Endothelial cell of umbilical vein (primary cell): ENCODE measurements around the gene MMP25. TPM values are rescaled to one million over a fixed set of nuclear protein-coding genes. Genes with fewer than 3 reads are reported as not detected.

ENCODE experiments used
- BruUV-seq: library from RNA; stranded (reverse); fragments of 400-500 nt; replicated peaks from 2 replicates; lab custom pipeline; 2021; lab: Mats Ljungman, UMichigan
- CTCF ChIA-PET: fragments of 300-600, 350-600 bp; sonication (Branson Sonifier 250); formaldehyde crosslinking; loops from one replicate; lab custom pipeline; 2021; ENCODE audit warnings: antibody characterized with exemption, inconsistent platforms; lab: Charles Lee
- POLR2A ChIA-PET: fragments of 300-600, 350-600 bp; sonication (Branson Sonifier 250); formaldehyde crosslinking; loops from one replicate; lab custom pipeline; 2021; ENCODE audit warnings: antibody characterized with exemption, inconsistent platforms; lab: Charles Lee
- DNase-seq: peaks from one replicate; pipeline ENCODE4 v3.0.0-alpha.2; 2011; ENCODE audit warnings: low read depth, low spot score
- FAIRE-seq: peaks from 2 replicates; lab custom pipeline; 2011; peaks lifted over from hg19 to GRCh38; lab: Jason Lieb, UNC
- H2AFZ ChIP-seq: 2 replicates; pipeline ENCODE4 v1.6.0; 2012; ENCODE audit warnings: low read depth, low read length, control low read depth, inconsistent platforms
- H3K27ac ChIP-seq: 2 replicates; pipeline ENCODE4 v1.5.1; 2011; ENCODE audit warnings: low read depth, mild to moderate bottlenecking, control low read depth, low read length, moderate library complexity; ENCODE audit not compliant: insufficient read depth
- H3K27me3 ChIP-seq, 2 experiments: 2 replicates each; pipeline versions ENCODE4 v1.6.0 to v1.6.1; 2011; ENCODE audit warnings: low read length in 2 of 2, mixed read lengths in 1 of 2; ENCODE audit not compliant: control insufficient read depth in 2 of 2, insufficient read depth in 2 of 2
- H3K36me3 ChIP-seq, 2 experiments: 2 replicates in 1 of 2; 3 replicates in 1 of 2; pipeline ENCODE4 v1.5.1; 2011; ENCODE audit warnings: low read length in 2 of 2, mild to moderate bottlenecking in 1 of 2, moderate library complexity in 1 of 2; ENCODE audit not compliant: control insufficient read depth in 2 of 2, insufficient read depth in 2 of 2; ENCODE audit errors: extremely low read depth in 1 of 2
- H3K4me1 ChIP-seq: 3 replicates; pipeline ENCODE4 v1.5.1; 2011; ENCODE audit warnings: mild to moderate bottlenecking, low read length; ENCODE audit not compliant: control insufficient read depth, insufficient read depth; ENCODE audit errors: extremely low read depth
- H3K4me2 ChIP-seq: 2 replicates; pipeline ENCODE4 v1.6.1; 2011; ENCODE audit warnings: low read length, control low read depth, mixed read lengths; ENCODE audit not compliant: insufficient read depth
- H3K4me3 ChIP-seq, 3 experiments: fragments of 200-600 bp in 1 of 3; sonication (generic), shearing (Covaris generic) in 1 of 3; replicated peaks in 1 of 3; 2 replicates each; pipeline ENCODE4 v1.5.1; 2011 to 2016; ENCODE audit warnings: control low read depth in 3 of 3, low read length in 3 of 3, mild to moderate bottlenecking in 2 of 3, inconsistent platforms in 1 of 3, low read depth in 1 of 3, moderate library complexity in 1 of 3; ENCODE audit not compliant: insufficient read depth in 1 of 3
- H3K79me2 ChIP-seq: 2 replicates; pipeline ENCODE4 v1.6.0; 2012; ENCODE audit warnings: low read length, inconsistent platforms; ENCODE audit not compliant: control insufficient read depth, insufficient read depth
- H3K9ac ChIP-seq: replicated peaks from 2 replicates; pipeline ENCODE3; 2011; ENCODE audit warnings: low read length, control low read depth; ENCODE audit not compliant: insufficient read depth; ENCODE audit errors: extremely low read depth
- H3K9me1 ChIP-seq: replicated peaks from 3 replicates; pipeline ENCODE4 v1.6.0; 2011; ENCODE audit warnings: mild to moderate bottlenecking, low read length; ENCODE audit not compliant: control insufficient read depth, insufficient read depth; ENCODE audit errors: extremely low read depth
- H3K9me3 ChIP-seq: replicated peaks from 2 replicates; pipeline ENCODE4 v1.5.1; 2012; ENCODE audit warnings: low read length, inconsistent platforms; ENCODE audit not compliant: control insufficient read depth, insufficient read depth
- H4K20me1 ChIP-seq: replicated peaks from 2 replicates; pipeline ENCODE3; 2011; ENCODE audit warnings: mild to moderate bottlenecking, low read length; ENCODE audit not compliant: control insufficient read depth, insufficient read depth; ENCODE audit errors: extremely low read depth
- FOS ChIP-seq: IDR thresholded peaks from 2 replicates; pipeline ENCODE4 v1.6.1; 2011; ENCODE audit warnings: mild to moderate bottlenecking, low read length, moderate library complexity, borderline replicate concordance; ENCODE audit not compliant: insufficient read depth
- GATA2 ChIP-seq: IDR thresholded peaks from 2 replicates; pipeline ENCODE4 v1.7.0; 2011; ENCODE audit warnings: low read depth, mild to moderate bottlenecking, moderate library complexity, mixed read lengths, low read length; ENCODE audit not compliant: insufficient read length, insufficient read depth
- JUN ChIP-seq: IDR thresholded peaks from 2 replicates; pipeline ENCODE4 v1.6.1; 2011; ENCODE audit warnings: borderline replicate concordance, low read depth; ENCODE audit not compliant: insufficient read length, insufficient read depth
- MYC ChIP-seq: IDR thresholded peaks from one replicate; pipeline ENCODE4 v1.6.1; 2011; ENCODE audit warnings: mild to moderate bottlenecking, low read depth, low read length
- dilution Hi-C: fragments of 300-500 bp; cut with MboI; formaldehyde crosslinking; loops from one replicate; pipeline ENCODE4 v1.15.0; 2019; ENCODE audit warnings: low sequenced_read_pairs; ENCODE audit not compliant: extremely low pct_ligation_motif_present
- intact Hi-C: fragments of 100-400 bp; cut with micrococcal nuclease; formaldehyde crosslinking; loops from one replicate; pipeline ENCODE4 v1.10.0; 2022
- polyA plus RNA-seq, 4 experiments: library from polyadenylated mRNA; depleted of rRNA in 3 of 4; stranded (reverse) in 3 of 4; unstranded in 1 of 4; fragments of >200 nt; gene quantifications; 2 replicates each; pipeline versions ENCODE4 v1.2.1 to v1.2.3, GENCODE V29; 2011 to 2012; ENCODE audit warnings: missing spikeins in 1 of 4
- total RNA-seq: library from RNA; stranded (reverse); gene quantifications from 2 replicates; pipeline ENCODE4 v1.2.3, GENCODE V29; 2021
- TF ChIP-seq, protein P1 (sequence below): IDR thresholded peaks from 2 replicates; pipeline ENCODE4 v1.6.1; 2011; ENCODE audit not compliant: insufficient read depth, insufficient read length
- TF ChIP-seq, protein P2 (sequence below), 2 donors: IDR thresholded peaks; 1 replicate in 1 of 2; 2 replicates in 1 of 2; pipeline ENCODE4 v1.5.1; 2011; ENCODE audit warnings: low read length in 2 of 2, mild to moderate bottlenecking in 2 of 2, moderate library complexity in 2 of 2, control low read depth in 1 of 2, inconsistent platforms in 1 of 2, low read depth in 1 of 2; ENCODE audit not compliant: insufficient read depth in 1 of 2; ENCODE audit errors: extremely low read depth in 1 of 2

The MMP25 gene
- total and polyA plus RNA-seq, 2 donors (not counting 3 experiments of a cell fraction or from before 2014, with no cell fraction given): 0.08 to 0.35 TPM

DNA sequence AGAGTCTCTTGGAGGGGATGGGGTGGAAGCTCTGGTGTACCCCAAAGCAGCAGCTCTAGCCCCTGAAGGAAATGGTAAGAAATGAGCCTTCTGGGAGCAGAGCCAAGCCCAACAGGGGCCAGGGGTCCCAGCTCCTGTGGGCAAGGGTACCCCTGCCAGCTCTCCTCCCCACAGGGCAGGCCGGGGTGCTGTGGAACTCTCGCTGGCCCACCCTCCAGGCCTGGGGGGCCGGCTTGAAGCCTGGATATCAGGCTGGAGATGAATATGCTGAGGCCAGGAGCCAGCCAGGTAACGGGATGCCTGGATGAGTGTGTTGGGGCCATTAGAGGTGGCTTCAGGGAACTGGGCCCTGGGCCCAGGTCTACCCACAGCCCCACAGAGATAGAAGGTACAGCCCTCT, 45.8 kb upstream of the MMP25 start:
- Histone ChIP-seq H3K4me1 (peaks cover 3% of the 10 kb centered on the region), H3K9ac (no peak overlapping the region), H2AFZ (no peak overlapping the region), H3K9me1 (no peaks in the 10 kb centered on the region), H3K79me2 (no peaks in the 10 kb centered on the region), H3K9me3 (no peaks in the 10 kb centered on the region), H3K27me3 (no peaks in the 10 kb centered on the region), H4K20me1 (no peaks in the 10 kb centered on the region), H3K4me2 (no peak overlapping the region), H3K4me3 (no peak overlapping the region), H3K36me3 (no peaks in the 10 kb centered on the region), H3K27ac (no peak overlapping the region)
- CTCF ChIA-PET: interaction anchor here (1.1 to 2.5 kb wide), 3 partner anchors 27 to 129 kb away, joined by 4 to 13 read pairs (median 12); no protein-coding TSS in a partner anchor
- POLR2A ChIA-PET: interaction anchor here (0.5 kb wide), 1 partner anchor 48 kb away, joined by 3 read pairs; no protein-coding TSS in a partner anchor
- FAIRE-seq (no peak), DNase-seq (no peak)
- dilution Hi-C loops: no loop called here
- TF ChIP-seq FOS (no peak), MYC (no peak), JUN (no peak), GATA2 (no peak)
- TF ChIP-seq, protein P1, sequence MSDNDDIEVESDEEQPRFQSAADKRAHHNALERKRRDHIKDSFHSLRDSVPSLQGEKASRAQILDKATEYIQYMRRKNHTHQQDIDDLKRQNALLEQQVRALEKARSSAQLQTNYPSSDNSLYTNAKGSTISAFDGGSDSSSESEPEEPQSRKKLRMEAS: no peak
- TF ChIP-seq, protein P2, sequence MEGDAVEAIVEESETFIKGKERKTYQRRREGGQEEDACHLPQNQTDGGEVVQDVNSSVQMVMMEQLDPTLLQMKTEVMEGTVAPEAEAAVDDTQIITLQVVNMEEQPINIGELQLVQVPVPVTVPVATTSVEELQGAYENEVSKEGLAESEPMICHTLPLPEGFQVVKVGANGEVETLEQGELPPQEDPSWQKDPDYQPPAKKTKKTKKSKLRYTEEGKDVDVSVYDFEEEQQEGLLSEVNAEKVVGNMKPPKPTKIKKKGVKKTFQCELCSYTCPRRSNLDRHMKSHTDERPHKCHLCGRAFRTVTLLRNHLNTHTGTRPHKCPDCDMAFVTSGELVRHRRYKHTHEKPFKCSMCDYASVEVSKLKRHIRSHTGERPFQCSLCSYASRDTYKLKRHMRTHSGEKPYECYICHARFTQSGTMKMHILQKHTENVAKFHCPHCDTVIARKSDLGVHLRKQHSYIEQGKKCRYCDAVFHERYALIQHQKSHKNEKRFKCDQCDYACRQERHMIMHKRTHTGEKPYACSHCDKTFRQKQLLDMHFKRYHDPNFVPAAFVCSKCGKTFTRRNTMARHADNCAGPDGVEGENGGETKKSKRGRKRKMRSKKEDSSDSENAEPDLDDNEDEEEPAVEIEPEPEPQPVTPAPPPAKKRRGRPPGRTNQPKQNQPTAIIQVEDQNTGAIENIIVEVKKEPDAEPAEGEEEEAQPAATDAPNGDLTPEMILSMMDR (IDR thresholded peaks at IDR 0.05; ENCODE audit: extremely low read depth in 1 of 2, insufficient read depth in 1 of 2, low read depth in 1 of 2, low read length in 2 of 2): no peak
- intact Hi-C loops: no loop called here
- no TSS peak for BruUV-seq
